K562 (cell line): ENCODE results near the gene TPD52L1. TPM values are rescaled to one million over a fixed set of nuclear protein-coding genes. Genes with fewer than 3 reads are reported as not detected.

Experiments used
- ARHGAP35 ChIP-seq: fragments of 450-650 bp; IDR thresholded peaks from 2 replicates; pipeline ENCODE4 v1.6.1; 2018; ENCODE audit not compliant: partially characterized antibody
- CEBPG ChIP-seq, 3 experiments: fragments of 200-800 bp in 1 of 3; sonication (Bioruptor generic) in 1 of 3; sonication (generic) in 1 of 3; formaldehyde crosslinking in 1 of 3; IDR thresholded peaks in 2 of 3; conservative IDR thresholded peaks in 1 of 3; 2 replicates each; pipeline versions ENCODE4 v1.6.1 to v1.8.0; 2016 to 2022; ENCODE audit warnings: missing compliant biosample characterization in 2 of 3, missing genetic modification characterization in 2 of 3, mild to moderate bottlenecking in 1 of 3, missing genetic modification reagents in 1 of 3
- COPS2 ChIP-seq: fragments of 450-650 bp; conservative IDR thresholded peaks from 2 replicates; pipeline ENCODE4 v1.6.1; 2016; ENCODE audit warnings: mild to moderate bottlenecking, moderate library complexity
- EP400 ChIP-seq: fragments of 450-650 bp; IDR thresholded peaks from 2 replicates; pipeline ENCODE4 v1.6.1; 2017; ENCODE audit warnings: antibody characterized with exemption, mild to moderate bottlenecking, moderate library complexity
- MCM7 ChIP-seq, 2 experiments: fragments of 450-650 bp; IDR thresholded peaks; 2 replicates each; pipeline ENCODE4 v1.6.1; 2016 to 2018
- POLR2B ChIP-seq: fragments of 450-650 bp; IDR thresholded peaks from 2 replicates; pipeline ENCODE4 v1.6.1; 2018; ENCODE audit warnings: low read depth; ENCODE audit not compliant: partially characterized antibody
- ZC3H11A ChIP-seq: IDR thresholded peaks from 2 replicates; pipeline ENCODE4 v1.6.1; 2012; ENCODE audit warnings: low read depth, low read length, improper control_type of control experiment
- ZNF174 ChIP-seq: fragments of 250-450 bp; sonication (Bioruptor Pico); IDR thresholded peaks from 2 replicates; pipeline ENCODE4 v1.4.0; 2020; ENCODE audit warnings: mild to moderate bottlenecking
- ZNF589 ChIP-seq: fragments of 200-800 bp; sonication (Bioruptor generic); IDR thresholded peaks from 2 replicates; pipeline ENCODE4 v1.6.1; 2016; ENCODE audit warnings: low read depth, missing genetic modification characterization, missing compliant biosample characterization
- polyA plus RNA-seq, 8 experiments: library from polyadenylated mRNA; depleted of rRNA in 4 of 8; stranded (reverse) in 5 of 8; unstranded in 3 of 8; fragments of >200 nt; fragmentation: Nextera tagmentation in 2 of 8; fragmentation: Illumina TruSeq in 1 of 8; extraction: Ambion mirVana in 2 of 8; extraction: Trizol in 1 of 8; gene quantifications; 2 replicates each; pipeline versions ENCODE4 v1.2.1 to v1.2.3, GENCODE V29; 2011 to 2014; ENCODE audit warnings: inconsistent platforms in 1 of 8, missing spikeins in 1 of 8
- total RNA-seq, 7 experiments: library from RNA; depleted of rRNA in 6 of 7; stranded (reverse); fragments of >200 nt in 6 of 7; fragmentation: Illumina TruSeq in 2 of 7; extraction: Trizol in 2 of 7; gene quantifications; 2 replicates each; pipeline versions ENCODE4 v1.2.1 to v1.2.3, GENCODE V29; 2011 to 2021; ENCODE audit warnings: low replicate concordance in 1 of 7
- TF ChIP-seq, protein P1 (sequence below), 2 experiments: fragments of 450-650 bp; IDR thresholded peaks; 2 replicates each; pipeline ENCODE4 v1.6.1; 2016; ENCODE audit warnings: mild to moderate bottlenecking in 2 of 2, borderline replicate concordance in 1 of 2, low read depth in 1 of 2, moderate library complexity in 1 of 2
- TF ChIP-seq, protein P2 (sequence below): fragments of 450-650 bp; IDR thresholded peaks from 2 replicates; pipeline ENCODE4 v1.6.1; 2016; ENCODE audit warnings: low read depth, mild to moderate bottlenecking, moderate library complexity
- TF ChIP-seq, protein P3 (sequence below): sonication (generic); formaldehyde crosslinking; IDR thresholded peaks from 2 replicates; pipeline ENCODE4 v1.8.0; 2022; ENCODE audit warnings: missing genetic modification reagents, mild to moderate bottlenecking, moderate library complexity, borderline replicate concordance
- TF ChIP-seq, protein P4 (sequence below): fragments of 450-650 bp; IDR thresholded peaks from 2 replicates; pipeline ENCODE4 v1.6.1; 2017; ENCODE audit warnings: antibody characterized with exemption, mild to moderate bottlenecking

TPD52L1 gene
- total and polyA plus RNA-seq, 9 of the 15 experiments (the other 6 are each of a cell fraction or from before 2014, with no cell fraction given): 12.9 to 149 (median 75.7) TPM

DNA sequence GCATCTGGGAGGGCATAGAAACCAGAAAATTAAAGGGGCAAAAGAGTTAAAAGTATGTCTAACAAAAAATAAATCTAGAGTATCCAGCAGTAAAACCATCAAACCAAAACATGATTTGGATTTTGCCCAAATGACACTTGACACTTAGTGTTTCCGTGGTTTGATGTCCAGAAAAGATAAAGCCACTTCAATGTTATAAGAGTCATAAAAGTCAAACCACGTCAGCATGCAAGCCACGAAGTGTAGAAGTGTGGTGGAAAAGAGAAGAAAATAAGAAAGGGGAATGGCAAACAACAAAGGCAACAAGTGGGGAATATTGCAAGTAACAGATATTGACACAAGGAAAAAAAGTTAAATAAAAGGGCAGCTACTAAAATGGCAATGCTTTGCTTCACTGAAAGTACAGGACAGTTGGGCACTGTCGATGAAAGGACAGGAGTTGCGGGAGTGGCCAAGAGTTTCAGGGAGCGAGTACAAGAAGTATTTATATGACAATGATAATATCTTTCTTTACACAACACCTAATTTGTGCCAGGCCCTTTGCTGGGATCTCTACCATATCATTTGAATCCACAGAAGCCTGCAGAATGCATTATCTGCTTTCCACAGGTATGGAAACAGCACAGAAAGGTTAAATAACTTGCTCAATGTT is 154.5 kb downstream of the TPD52L1 start (continued):
- TF ChIP-seq, protein P1, sequence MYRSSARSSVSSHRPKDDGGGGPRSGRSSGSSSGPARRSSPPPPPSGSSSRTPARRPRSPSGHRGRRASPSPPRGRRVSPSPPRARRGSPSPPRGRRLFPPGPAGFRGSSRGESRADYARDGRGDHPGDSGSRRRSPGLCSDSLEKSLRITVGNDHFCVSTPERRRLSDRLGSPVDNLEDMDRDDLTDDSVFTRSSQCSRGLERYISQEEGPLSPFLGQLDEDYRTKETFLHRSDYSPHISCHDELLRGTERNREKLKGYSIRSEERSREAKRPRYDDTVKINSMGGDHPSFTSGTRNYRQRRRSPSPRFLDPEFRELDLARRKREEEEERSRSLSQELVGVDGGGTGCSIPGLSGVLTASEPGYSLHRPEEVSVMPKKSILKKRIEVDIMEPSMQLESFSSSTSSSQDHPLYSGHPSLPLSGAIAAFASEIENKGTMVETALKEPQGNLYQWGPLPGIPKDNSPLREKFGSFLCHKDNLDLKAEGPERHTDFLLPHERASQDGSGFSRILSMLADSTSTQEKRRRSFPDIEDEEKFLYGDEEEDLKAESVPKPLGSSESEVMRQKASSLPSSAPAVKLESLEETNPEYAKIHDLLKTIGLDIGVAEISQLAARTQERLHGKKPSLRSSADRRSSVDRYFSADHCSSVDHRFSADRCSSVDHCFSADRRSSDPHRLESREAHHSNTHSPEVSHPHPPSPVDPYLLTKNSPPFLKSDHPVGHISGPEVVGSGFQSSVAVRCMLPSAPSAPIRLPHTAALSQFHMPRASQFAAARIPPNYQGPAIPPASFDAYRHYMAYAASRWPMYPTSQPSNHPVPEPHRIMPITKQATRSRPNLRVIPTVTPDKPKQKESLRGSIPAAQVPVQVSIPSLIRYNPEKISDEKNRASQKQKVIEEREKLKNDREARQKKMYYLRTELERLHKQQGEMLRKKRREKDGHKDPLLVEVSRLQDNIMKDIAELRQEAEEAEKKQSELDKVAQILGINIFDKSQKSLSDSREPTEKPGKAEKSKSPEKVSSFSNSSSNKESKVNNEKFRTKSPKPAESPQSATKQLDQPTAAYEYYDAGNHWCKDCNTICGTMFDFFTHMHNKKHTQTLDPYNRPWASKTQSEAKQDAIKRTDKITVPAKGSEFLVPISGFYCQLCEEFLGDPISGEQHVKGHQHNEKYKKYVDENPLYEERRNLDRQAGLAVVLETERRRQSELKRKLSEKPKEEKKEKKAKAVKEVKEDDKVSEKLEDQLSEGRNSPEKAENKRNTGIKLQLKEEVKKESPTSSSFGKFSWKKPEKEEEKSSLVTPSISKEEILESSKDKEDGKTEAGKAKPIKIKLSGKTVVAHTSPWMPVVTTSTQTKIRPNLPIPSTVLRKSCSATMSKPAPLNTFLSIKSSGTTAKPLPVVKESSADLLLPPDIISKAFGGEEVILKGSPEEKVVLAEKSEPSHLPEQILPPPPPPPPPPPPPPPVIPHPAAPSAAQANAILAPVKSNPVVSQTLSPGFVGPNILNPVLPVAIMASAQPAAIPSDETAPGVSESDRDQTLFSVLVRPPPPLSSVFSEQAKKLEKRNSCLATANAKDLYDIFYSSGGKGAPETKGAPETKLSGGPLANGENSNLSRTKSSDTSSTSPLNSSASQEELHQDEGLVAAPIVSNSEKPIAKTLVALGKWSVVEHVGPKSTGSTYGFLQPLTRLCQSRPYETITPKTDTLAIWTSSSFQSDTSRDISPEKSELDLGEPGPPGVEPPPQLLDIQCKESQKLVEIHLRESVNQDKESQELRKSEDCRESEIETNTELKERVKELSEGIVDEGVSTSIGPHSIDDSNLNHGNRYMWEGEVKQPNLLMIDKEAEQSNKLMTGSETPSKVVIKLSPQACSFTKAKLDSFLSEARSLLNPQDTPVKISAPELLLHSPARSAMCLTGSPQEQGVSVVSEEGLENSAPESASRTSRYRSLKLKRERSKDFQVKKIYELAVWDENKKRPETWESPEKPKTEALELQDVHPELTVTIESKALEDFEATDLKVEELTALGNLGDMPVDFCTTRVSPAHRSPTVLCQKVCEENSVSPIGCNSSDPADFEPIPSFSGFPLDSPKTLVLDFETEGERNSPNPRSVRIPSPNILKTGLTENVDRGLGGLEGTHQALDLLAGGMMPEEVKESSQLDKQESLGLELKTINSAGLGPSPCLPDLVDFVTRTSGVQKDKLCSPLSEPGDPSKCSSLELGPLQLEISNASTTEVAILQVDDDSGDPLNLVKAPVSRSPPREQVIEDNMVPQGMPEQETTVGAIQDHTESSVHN (IDR thresholded peaks at IDR 0.05; ENCODE audit: borderline replicate concordance in 1 of 2, low read depth in 1 of 2): no peak
- TF ChIP-seq POLR2B (no peak), ZNF589 (CRISPR knock-in tag) (peak; percentile 1; the same call in 1 of the 2 replicates), CEBPG (CRISPR knock-in tag; IDR thresholded peaks at IDR 0.05) (no peak), CEBPG (tag; conservative IDR thresholded peaks at IDR 0.05 in 1 of 2, IDR thresholded peaks at IDR 0.05 in 1 of 2) (no peak), EP400 (no peak), MCM7 (IDR thresholded peaks at IDR 0.05) (no peak), ZC3H11A (no peak), COPS2 (no peak), ARHGAP35 (no peak), ZNF174 (no peak)
- TF ChIP-seq, protein P2, sequence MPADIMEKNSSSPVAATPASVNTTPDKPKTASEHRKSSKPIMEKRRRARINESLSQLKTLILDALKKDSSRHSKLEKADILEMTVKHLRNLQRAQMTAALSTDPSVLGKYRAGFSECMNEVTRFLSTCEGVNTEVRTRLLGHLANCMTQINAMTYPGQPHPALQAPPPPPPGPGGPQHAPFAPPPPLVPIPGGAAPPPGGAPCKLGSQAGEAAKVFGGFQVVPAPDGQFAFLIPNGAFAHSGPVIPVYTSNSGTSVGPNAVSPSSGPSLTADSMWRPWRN: peak; percentile 76
- TF ChIP-seq, protein P3, sequence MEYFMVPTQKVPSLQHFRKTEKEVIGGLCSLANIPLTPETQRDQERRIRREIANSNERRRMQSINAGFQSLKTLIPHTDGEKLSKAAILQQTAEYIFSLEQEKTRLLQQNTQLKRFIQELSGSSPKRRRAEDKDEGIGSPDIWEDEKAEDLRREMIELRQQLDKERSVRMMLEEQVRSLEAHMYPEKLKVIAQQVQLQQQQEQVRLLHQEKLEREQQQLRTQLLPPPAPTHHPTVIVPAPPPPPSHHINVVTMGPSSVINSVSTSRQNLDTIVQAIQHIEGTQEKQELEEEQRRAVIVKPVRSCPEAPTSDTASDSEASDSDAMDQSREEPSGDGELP: no peak
- TF ChIP-seq, protein P4, sequence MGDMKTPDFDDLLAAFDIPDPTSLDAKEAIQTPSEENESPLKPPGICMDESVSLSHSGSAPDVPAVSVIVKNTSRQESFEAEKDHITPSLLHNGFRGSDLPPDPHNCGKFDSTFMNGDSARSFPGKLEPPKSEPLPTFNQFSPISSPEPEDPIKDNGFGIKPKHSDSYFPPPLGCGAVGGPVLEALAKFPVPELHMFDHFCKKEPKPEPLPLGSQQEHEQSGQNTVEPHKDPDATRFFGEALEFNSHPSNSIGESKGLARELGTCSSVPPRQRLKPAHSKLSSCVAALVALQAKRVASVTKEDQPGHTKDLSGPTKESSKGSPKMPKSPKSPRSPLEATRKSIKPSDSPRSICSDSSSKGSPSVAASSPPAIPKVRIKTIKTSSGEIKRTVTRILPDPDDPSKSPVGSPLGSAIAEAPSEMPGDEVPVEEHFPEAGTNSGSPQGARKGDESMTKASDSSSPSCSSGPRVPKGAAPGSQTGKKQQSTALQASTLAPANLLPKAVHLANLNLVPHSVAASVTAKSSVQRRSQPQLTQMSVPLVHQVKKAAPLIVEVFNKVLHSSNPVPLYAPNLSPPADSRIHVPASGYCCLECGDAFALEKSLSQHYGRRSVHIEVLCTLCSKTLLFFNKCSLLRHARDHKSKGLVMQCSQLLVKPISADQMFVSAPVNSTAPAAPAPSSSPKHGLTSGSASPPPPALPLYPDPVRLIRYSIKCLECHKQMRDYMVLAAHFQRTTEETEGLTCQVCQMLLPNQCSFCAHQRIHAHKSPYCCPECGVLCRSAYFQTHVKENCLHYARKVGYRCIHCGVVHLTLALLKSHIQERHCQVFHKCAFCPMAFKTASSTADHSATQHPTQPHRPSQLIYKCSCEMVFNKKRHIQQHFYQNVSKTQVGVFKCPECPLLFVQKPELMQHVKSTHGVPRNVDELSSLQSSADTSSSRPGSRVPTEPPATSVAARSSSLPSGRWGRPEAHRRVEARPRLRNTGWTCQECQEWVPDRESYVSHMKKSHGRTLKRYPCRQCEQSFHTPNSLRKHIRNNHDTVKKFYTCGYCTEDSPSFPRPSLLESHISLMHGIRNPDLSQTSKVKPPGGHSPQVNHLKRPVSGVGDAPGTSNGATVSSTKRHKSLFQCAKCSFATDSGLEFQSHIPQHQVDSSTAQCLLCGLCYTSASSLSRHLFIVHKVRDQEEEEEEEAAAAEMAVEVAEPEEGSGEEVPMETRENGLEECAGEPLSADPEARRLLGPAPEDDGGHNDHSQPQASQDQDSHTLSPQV: peak; percentile 15; the same call in 1 of the 2 replicates
